NT2/D1 (cell line): ENCODE data around the gene CD81.

Source experiments
- SUZ12 ChIP-seq: IDR thresholded peaks from 2 replicates; pipeline ENCODE4 v1.6.1; 2011; ENCODE audit not compliant: insufficient read length, insufficient read depth; ENCODE audit errors: extremely low read depth
- YY1 ChIP-seq: IDR thresholded peaks from 2 replicates; pipeline ENCODE4 v1.6.1; 2011; ENCODE audit not compliant: insufficient read length, insufficient read depth
- ZNF274 ChIP-seq: IDR thresholded peaks from 2 replicates; pipeline ENCODE4 v1.6.1; 2011; ENCODE audit warnings: mild to moderate bottlenecking, low read depth, low read length

- TF ChIP-seq SUZ12 (no peak), YY1 (no peak), ZNF274 (no peak)
These were observed 11.6 kb downstream of the CD81 start for GRCh38 chr11:2388431-2389376.
